Keratinocyte (primary cell): Measurements from ENCODE around the gene ANTXRL. TPM values are rescaled to one million over a fixed set of nuclear protein-coding genes. Genes with fewer than 3 reads are reported as not detected.
"Not testable (repeated sequence)": the region's sequence is repeated elsewhere in the genome, so short reads cannot be mapped to it uniquely, and the experiment has no call there.

Experiments used
- DNase-seq: peaks from one replicate; pipeline ENCODE4 v3.0.0-alpha.2; 2011; ENCODE audit warnings: low read depth, missing footprints, low spot score
- FAIRE-seq: peaks from 2 replicates; lab custom pipeline; 2011; peaks lifted over from hg19 to GRCh38; lab: Jason Lieb, UNC
- H2AFZ ChIP-seq: 2 replicates; pipeline ENCODE4 v1.6.0; 2012; ENCODE audit warnings: low read length, control low read depth, inconsistent platforms; ENCODE audit not compliant: control insufficient read depth
- H3K27ac ChIP-seq: 2 replicates; pipeline ENCODE4 v1.5.1; 2011; ENCODE audit warnings: low read length; ENCODE audit not compliant: control insufficient read depth, insufficient read depth
- H3K27me3 ChIP-seq: 3 replicates; pipeline ENCODE4 v1.6.0; 2011; ENCODE audit warnings: low read length; ENCODE audit not compliant: control insufficient read depth, insufficient read depth; ENCODE audit errors: extremely low read depth
- H3K36me3 ChIP-seq, 2 experiments: 2 replicates in 1 of 2; 3 replicates in 1 of 2; pipeline ENCODE4 v1.5.1; 2011; ENCODE audit warnings: low read length in 2 of 2, mild to moderate bottlenecking in 1 of 2; ENCODE audit not compliant: control insufficient read depth in 2 of 2, insufficient read depth in 2 of 2; ENCODE audit errors: extremely low read depth in 1 of 2
- H3K4me1 ChIP-seq: 3 replicates; pipeline ENCODE4 v1.5.1; 2011; ENCODE audit warnings: low read length; ENCODE audit not compliant: control insufficient read depth, insufficient read depth; ENCODE audit errors: extremely low read depth
- H3K4me2 ChIP-seq: 3 replicates; pipeline ENCODE4 v1.6.0; 2011; ENCODE audit warnings: low read depth, low read length; ENCODE audit not compliant: control insufficient read depth, insufficient read depth; ENCODE audit errors: extremely low read depth
- H3K4me3 ChIP-seq, 3 experiments: fragments of 200-600 bp in 1 of 3; sonication (generic) in 1 of 3; 2 replicates in 2 of 3; 3 replicates in 1 of 3; pipeline ENCODE4 v1.5.1; 2011 to 2016; ENCODE audit warnings: low read length in 3 of 3, mild to moderate bottlenecking in 3 of 3, control low read depth in 2 of 3, inconsistent platforms in 1 of 3, low read depth in 1 of 3, mixed read lengths in 1 of 3, mixed run types in 1 of 3, moderate library complexity in 1 of 3; ENCODE audit not compliant: control insufficient read depth in 2 of 3, insufficient read depth in 2 of 3; ENCODE audit errors: extremely low read depth in 1 of 3
- H3K79me2 ChIP-seq: 2 replicates; pipeline ENCODE4 v1.6.0; 2012; ENCODE audit warnings: low read length; ENCODE audit not compliant: control insufficient read depth, insufficient read depth
- H3K9ac ChIP-seq: 3 replicates; pipeline ENCODE4 v1.6.0; 2011; ENCODE audit warnings: low read length; ENCODE audit not compliant: control insufficient read depth, insufficient read depth; ENCODE audit errors: extremely low read depth
- H3K9me1 ChIP-seq: 3 replicates; pipeline ENCODE4 v1.6.0; 2011; ENCODE audit warnings: low read length; ENCODE audit not compliant: control insufficient read depth, insufficient read depth; ENCODE audit errors: extremely low read depth
- H3K9me3 ChIP-seq: 2 replicates; pipeline ENCODE4 v1.5.1; 2012; ENCODE audit warnings: low read depth, low read length; ENCODE audit not compliant: control insufficient read depth
- H4K20me1 ChIP-seq: 3 replicates; pipeline ENCODE4 v1.6.0; 2011; ENCODE audit warnings: low read length; ENCODE audit not compliant: control insufficient read depth, insufficient read depth; ENCODE audit errors: extremely low read depth
- CTCF ChIP-seq, 3 experiments: IDR thresholded peaks in 1 of 3; conservative IDR thresholded peaks in 1 of 3; optimal IDR thresholded peaks in 1 of 3; 2 replicates in 2 of 3; 3 replicates in 1 of 3; pipeline versions ENCODE3 to v1.5.1; 2011; ENCODE audit warnings: low read length in 3 of 3, mild to moderate bottlenecking in 3 of 3, moderate library complexity in 2 of 3, control low read depth in 1 of 3, inconsistent platforms in 1 of 3; ENCODE audit not compliant: insufficient read depth in 2 of 3; ENCODE audit errors: extremely low read depth in 1 of 3
- EZH2 ChIP-seq: IDR thresholded peaks from one replicate; pipeline ENCODE4 v1.6.1; 2012; ENCODE audit warnings: inconsistent platforms, mild to moderate bottlenecking, low read length, moderate library complexity
- dilution Hi-C: fragments of 300-500 bp; cut with MboI; formaldehyde crosslinking; loops from one replicate; pipeline ENCODE4 v1.7.0; 2020; ENCODE audit warnings: low sequenced_read_pairs; ENCODE audit not compliant: extremely low pct_ligation_motif_present
- polyA plus RNA-seq, 5 experiments: library from polyadenylated mRNA; depleted of rRNA in 3 of 5; stranded (reverse) in 3 of 5; stranded (forward) in 1 of 5; unstranded in 1 of 5; fragments of >200 nt; gene quantifications; 1 replicate in 1 of 5; 2 replicates in 3 of 5; 3 replicates in 1 of 5; pipeline versions ENCODE4 v1.2.1 to v1.2.3, GENCODE V29; 2011 to 2012; ENCODE audit warnings: missing spikeins in 2 of 5, low read depth in 1 of 5, low replicate concordance in 1 of 5

The ANTXRL gene
- polyA plus RNA-seq, 1 donor (not counting 4 experiments of a cell fraction or from before 2014, with no cell fraction given), result not detected

- no peak overlapping the region for H3K4me2 ChIP-seq
- FAIRE-seq (no peak), DNase-seq (no peak)
- no peak overlapping the region for H3K4me3 ChIP-seq
- no peaks in the 10 kb centered on the region for H3K36me3 ChIP-seq
- H4K20me1 ChIP-seq, result no peaks in the 10 kb centered on the region
- no peak overlapping the region for H2AFZ ChIP-seq
- dilution Hi-C loops, result no loop called here
- H3K27me3 ChIP-seq, result no peaks in the 10 kb centered on the region
- H3K9ac ChIP-seq, result no peak overlapping the region
- no peak overlapping the region for H3K27ac ChIP-seq
- no peaks in the 10 kb centered on the region for H3K9me1 ChIP-seq
- H3K79me2 ChIP-seq, result no peaks in the 10 kb centered on the region
- no peaks in the 10 kb centered on the region for H3K9me3 ChIP-seq
- no peaks in the 10 kb centered on the region for H3K4me1 ChIP-seq
- TF ChIP-seq CTCF (optimal IDR thresholded peaks at IDR 0.05 in 1 of 3, IDR thresholded peaks at IDR 0.05 in 1 of 3, conservative IDR thresholded peaks at IDR 0.05 in 1 of 3; ENCODE audit: extremely low read depth in 1 of 3, insufficient read depth in 2 of 3, low read length in 3 of 3) (no peak), EZH2 (no peak)
These were observed 16.5 kb upstream of the ANTXRL start for GRCh38 chr10:46270086-46270811.

- H3K9me1 ChIP-seq, DNase-seq, H3K36me3 ChIP-seq, H3K9me3 ChIP-seq, H3K4me3 ChIP-seq, H3K4me2 ChIP-seq, H3K79me2 ChIP-seq, H4K20me1 ChIP-seq, FAIRE-seq, H2AFZ ChIP-seq, H3K27ac ChIP-seq, H3K4me1 ChIP-seq, H3K9ac ChIP-seq, dilution Hi-C loops, H3K27me3 ChIP-seq: not testable (repeated sequence)
These were observed 15.8 kb upstream of the ANTXRL start for GRCh38 chr10:46270963-46271530.

- H2AFZ ChIP-seq, H3K36me3 ChIP-seq, H3K79me2 ChIP-seq, H3K9me3 ChIP-seq, H3K27ac ChIP-seq, DNase-seq, H3K9me1 ChIP-seq, H3K27me3 ChIP-seq, FAIRE-seq, H3K4me3 ChIP-seq, H3K4me1 ChIP-seq, H3K4me2 ChIP-seq, H4K20me1 ChIP-seq, dilution Hi-C loops, H3K9ac ChIP-seq: not testable (repeated sequence)
These were observed 14.8 kb upstream of the ANTXRL start for GRCh38 chr10:46271795-46272499.
